ENCODE results near the gene GGACT. TPM values are rescaled to one million over a fixed set of nuclear protein-coding genes. Genes with fewer than 3 reads are reported as not detected.
A peak's percentile ranks its signal among the peaks of the same experiment; 100 is the strongest.

The GGACT gene
- total RNA-seq, 1 experiment from 2014 or later, result 2.6 TPM

DNA sequence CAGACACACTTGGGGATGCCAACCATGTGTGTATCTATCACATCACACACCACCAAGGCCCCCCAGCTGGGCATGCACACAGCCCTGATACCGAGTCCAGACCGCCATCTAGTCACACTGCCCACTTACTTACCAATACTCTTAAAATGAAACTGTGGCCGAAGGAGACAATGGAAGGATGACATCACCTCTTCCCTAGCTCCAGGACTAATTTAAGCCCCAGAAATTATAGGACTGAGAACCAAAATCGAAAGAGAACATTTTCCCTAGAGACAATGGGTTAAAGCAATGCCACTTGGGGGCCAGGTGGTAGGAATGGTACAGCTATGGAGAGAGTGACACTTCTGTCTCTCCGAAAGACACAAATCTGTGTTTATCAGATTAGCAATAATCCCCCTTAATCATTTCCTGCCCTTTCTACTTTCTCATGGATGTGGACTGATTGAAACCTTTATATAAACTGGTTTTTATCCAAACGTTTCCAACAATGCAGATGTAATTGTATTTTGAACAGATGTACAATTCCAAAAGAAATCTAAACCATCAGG lies 663 bp upstream of the GGACT start:
- H3K4me3 Mint-ChIP-seq (ENCODE audit: low read depth, unreplicated experiment), result peak overlapping the region; percentile 58
- intact Hi-C loops (cut with micrococcal nuclease; ENCODE audit: unreplicated experiment), result no loop called here
- no peak overlapping the region for H3K27ac Mint-ChIP-seq (ENCODE audit: unreplicated experiment)
- no peaks in the 10 kb centered on the region for H3K4me1 Mint-ChIP-seq (ENCODE audit: low read depth, unreplicated experiment)
- no peak for TF ChIP-seq CTCF (IDR thresholded peaks at IDR 0.05; ENCODE audit: unreplicated experiment)
- no peaks in the 10 kb centered on the region for H3K9me3 Mint-ChIP-seq (ENCODE audit: low read depth, unreplicated experiment)
- no peaks in the 10 kb centered on the region for H3K36me3 Mint-ChIP-seq (ENCODE audit: insufficient read depth, unreplicated experiment)
- H3K27me3 Mint-ChIP-seq (ENCODE audit: unreplicated experiment), result no peaks in the 10 kb centered on the region
- BruUV-seq (replicated peaks), result no TSS peak
- no peak for DNase-seq
- CTCF ChIA-PET, result no interaction called here

DNA sequence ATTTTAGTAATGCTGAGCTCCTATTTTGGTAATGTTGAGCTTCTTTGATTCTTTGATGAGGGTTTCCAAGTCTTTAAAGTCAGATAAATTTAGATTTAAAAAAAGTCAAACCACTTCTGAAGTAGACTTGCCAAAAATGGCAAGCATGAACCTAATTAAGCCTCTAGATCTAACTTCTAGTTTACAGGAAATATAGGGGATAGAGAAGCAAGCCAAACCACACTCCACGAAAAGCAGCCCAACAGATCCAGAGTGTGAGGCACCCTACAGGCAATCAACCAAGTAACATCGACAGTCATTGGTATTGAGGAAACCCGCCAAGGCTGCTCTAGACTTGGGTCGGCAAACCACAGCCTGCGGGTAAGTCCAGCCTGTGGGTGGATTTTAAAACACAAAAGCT lies 3.7 kb downstream of the GGACT start:
- intact Hi-C loops (cut with micrococcal nuclease; ENCODE audit: unreplicated experiment), result no loop called here
- no peak for TF ChIP-seq CTCF (IDR thresholded peaks at IDR 0.05; ENCODE audit: unreplicated experiment)
- H3K9me3 Mint-ChIP-seq (ENCODE audit: low read depth, unreplicated experiment), result no peaks in the 10 kb centered on the region
- H3K27ac Mint-ChIP-seq (ENCODE audit: unreplicated experiment), result no peak overlapping the region
- H3K27me3 Mint-ChIP-seq (ENCODE audit: unreplicated experiment), result no peaks in the 10 kb centered on the region
- DNase-seq, result no peak
- H3K4me3 Mint-ChIP-seq (ENCODE audit: low read depth, unreplicated experiment), result no peak overlapping the region
- H3K4me1 Mint-ChIP-seq (ENCODE audit: low read depth, unreplicated experiment), result no peaks in the 10 kb centered on the region
- H3K36me3 Mint-ChIP-seq (ENCODE audit: insufficient read depth, unreplicated experiment), result no peaks in the 10 kb centered on the region
- CTCF ChIA-PET, result interaction anchor here (0.7 kb wide), 1 partner anchor 12 kb away, joined by 3 read pairs; no protein-coding TSS in a partner anchor
- no TSS peak for BruUV-seq (replicated peaks)

- BruUV-seq (replicated peaks), result no TSS peak
- no peak overlapping the region for H3K27ac Mint-ChIP-seq (ENCODE audit: unreplicated experiment)
- intact Hi-C loops (cut with micrococcal nuclease; ENCODE audit: unreplicated experiment), result no loop called here
- H3K9me3 Mint-ChIP-seq (ENCODE audit: low read depth, unreplicated experiment), result no peaks in the 10 kb centered on the region
- H3K27me3 Mint-ChIP-seq (ENCODE audit: unreplicated experiment), result no peaks in the 10 kb centered on the region
- H3K4me3 Mint-ChIP-seq (ENCODE audit: low read depth, unreplicated experiment), result no peak overlapping the region
- H3K4me1 Mint-ChIP-seq (ENCODE audit: low read depth, unreplicated experiment), result no peaks in the 10 kb centered on the region
- DNase-seq, result no peak
- CTCF ChIA-PET, result no interaction called here
- TF ChIP-seq CTCF (IDR thresholded peaks at IDR 0.05; ENCODE audit: unreplicated experiment), result no peak
- no peaks in the 10 kb centered on the region for H3K36me3 Mint-ChIP-seq (ENCODE audit: insufficient read depth, unreplicated experiment)
Measured at GRCh38 chr13:100581504-100581903, 7.1 kb downstream of the GGACT start.

DNA sequence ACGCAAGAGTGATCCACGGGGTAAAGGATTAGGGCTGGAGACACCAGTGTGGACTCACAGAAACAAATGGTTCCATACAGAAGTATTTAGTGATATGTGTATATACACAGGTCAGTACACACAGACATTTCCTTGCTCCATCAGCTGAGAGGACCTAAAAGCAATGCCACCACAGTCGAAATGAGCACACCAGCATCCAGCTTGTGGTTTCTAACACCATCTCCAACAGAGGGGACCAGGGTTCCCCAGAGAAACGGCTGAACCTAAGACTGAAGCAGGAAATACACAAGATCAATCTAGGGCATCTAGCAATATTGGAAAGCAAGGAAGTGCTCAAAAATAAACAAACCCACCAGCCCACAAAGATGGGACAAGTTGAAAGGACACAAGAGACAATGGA lies 7.6 kb downstream of the GGACT start:
- Mint-ChIP-seq H3K4me3 (ENCODE audit: low read depth, unreplicated experiment) (no peak overlapping the region), H3K27ac (ENCODE audit: unreplicated experiment) (no peak overlapping the region)
- CTCF ChIA-PET, result no interaction called here

More for the DNA sequence above, 7.6 kb downstream of the GGACT start:
- intact Hi-C loops (cut with micrococcal nuclease; ENCODE audit: unreplicated experiment), result no loop called here
- Mint-ChIP-seq H3K36me3 (ENCODE audit: insufficient read depth, unreplicated experiment) (no peaks in the 10 kb centered on the region), H3K27me3 (ENCODE audit: unreplicated experiment) (no peaks in the 10 kb centered on the region), H3K4me1 (ENCODE audit: low read depth, unreplicated experiment) (no peaks in the 10 kb centered on the region), H3K9me3 (ENCODE audit: low read depth, unreplicated experiment) (no peaks in the 10 kb centered on the region)
- no peak for TF ChIP-seq CTCF (IDR thresholded peaks at IDR 0.05; ENCODE audit: unreplicated experiment)
- no peak for DNase-seq
- no TSS peak for BruUV-seq (replicated peaks)

Data from Calu3 (cell line).